RWPE2 (cell line): Measurements from ENCODE around the gene OR52K1.

Experiments
- ATAC-seq: fragments of 200-7000 bp; cut with Tn5 transposase; 3 replicates; pipeline ENCODE4 v1.9.1; 2021; ENCODE audit warnings: low read depth
- DNase-seq: peaks from one replicate; pipeline ENCODE4 v3.0.0-alpha.2; 2020; ENCODE audit warnings: low spot score
- H3K27ac ChIP-seq: fragments of 450-650 bp; 2 replicates; pipeline ENCODE4 v1.5.1; 2017; ENCODE audit warnings: mild to moderate bottlenecking; ENCODE audit not compliant: poor library complexity, severe bottlenecking
- H3K27me3 ChIP-seq: fragments of 250-450 bp; sonication (Bioruptor Pico); 2 replicates; pipeline ENCODE4 v1.5.1; 2021; ENCODE audit warnings: mild to moderate bottlenecking, moderate library complexity; ENCODE audit not compliant: insufficient read depth, poor library complexity, severe bottlenecking
- H3K36me3 ChIP-seq: fragments of 250-450 bp; sonication (Bioruptor Pico); 2 replicates; pipeline ENCODE4 v1.5.1; 2020; ENCODE audit warnings: low read depth, mild to moderate bottlenecking, moderate library complexity
- H3K4me1 ChIP-seq: fragments of 250-450 bp; sonication (Bioruptor Pico); 2 replicates; pipeline ENCODE4 v1.5.1; 2021; ENCODE audit warnings: mild to moderate bottlenecking, moderate library complexity; ENCODE audit not compliant: insufficient read depth, poor library complexity, severe bottlenecking
- H3K4me3 ChIP-seq: fragments of 250-450 bp; sonication (Bioruptor Pico); 2 replicates; pipeline ENCODE4 v1.5.1; 2021; ENCODE audit warnings: mild to moderate bottlenecking, moderate library complexity; ENCODE audit not compliant: severe bottlenecking
- H3K9me3 ChIP-seq: fragments of 250-450 bp; sonication (Bioruptor Pico); 2 replicates; pipeline ENCODE4 v1.5.1; 2021; ENCODE audit warnings: mild to moderate bottlenecking, moderate library complexity; ENCODE audit not compliant: severe bottlenecking
- CTCF ChIP-seq: fragments of 450-650 bp; IDR thresholded peaks from one replicate; pipeline ENCODE4 v1.5.1; 2017; ENCODE audit warnings: mild to moderate bottlenecking, moderate library complexity; ENCODE audit not compliant: poor library complexity, severe bottlenecking

The OR52K1 gene

GRCh38 chr11:4466871-4467442 is 15.5 kb upstream of the OR52K1 start:
- Histone ChIP-seq H3K4me1 (peaks cover 2% of the 10 kb centered on the region), H3K4me3 (no peak overlapping the region), H3K27me3 (no peaks in the 10 kb centered on the region), H3K9me3 (no peaks in the 10 kb centered on the region), H3K27ac (no peak overlapping the region), H3K36me3 (no peaks in the 10 kb centered on the region)
- DNase-seq: no peak
- no peak for ATAC-seq
- no peak for TF ChIP-seq CTCF

- ATAC-seq (no peak), DNase-seq (no peak)
- Histone ChIP-seq H3K4me1 (peaks cover 2% of the 10 kb centered on the region), H3K9me3 (no peaks in the 10 kb centered on the region), H3K36me3 (no peaks in the 10 kb centered on the region), H3K27ac (no peak overlapping the region), H3K27me3 (no peaks in the 10 kb centered on the region), H3K4me3 (no peak overlapping the region)
- TF ChIP-seq CTCF: no peak
These were observed 14.4 kb upstream of the OR52K1 start for GRCh38 chr11:4467811-4468606.

- peak; percentile 41; the same call in 1 of the 3 replicates for ATAC-seq
- H3K9me3 ChIP-seq: no peaks in the 10 kb centered on the region
- H3K4me3 ChIP-seq: no peak overlapping the region
- H3K27ac ChIP-seq: peak overlapping the region; percentile 86
- TF ChIP-seq CTCF: no peak
- no peaks in the 10 kb centered on the region for H3K27me3 ChIP-seq
- no peak for DNase-seq
- no peaks in the 10 kb centered on the region for H3K36me3 ChIP-seq
- peaks cover 24% of the 10 kb centered on the region for H3K4me1 ChIP-seq
These were observed 2.8 kb upstream of the OR52K1 start for GRCh38 chr11:4479644-4480043.

GRCh38 chr11:4480577-4481239 is 1.7 kb upstream of the OR52K1 start:
- peak; percentile 91 for ATAC-seq
- Histone ChIP-seq H3K4me1 (peaks cover 24% of the 10 kb centered on the region), H3K36me3 (no peaks in the 10 kb centered on the region), H3K27ac (peak overlapping the region; percentile 86), H3K4me3 (no peak overlapping the region), H3K27me3 (no peaks in the 10 kb centered on the region), H3K9me3 (no peaks in the 10 kb centered on the region)
- no peak for TF ChIP-seq CTCF
- no peak for DNase-seq

- no peak for ATAC-seq
- Histone ChIP-seq H3K27me3 (no peaks in the 10 kb centered on the region), H3K9me3 (no peaks in the 10 kb centered on the region), H3K27ac (peak overlapping the region; percentile 86), H3K4me3 (no peak overlapping the region), H3K4me1 (peaks cover 24% of the 10 kb centered on the region), H3K36me3 (no peaks in the 10 kb centered on the region)
- no peak for DNase-seq
- no peak for TF ChIP-seq CTCF
These were observed 1.2 kb upstream of the OR52K1 start for GRCh38 chr11:4481240-4481582.
